ENCODE measurements around the gene WNT8A.

Gene WNT8A

GRCh38 chr5:138129347-138129746 lies 45.5 kb downstream of the WNT8A start:
- H3K9me3 ChIP-seq (replicated peaks in 1 of 11), result no peaks in the 10 kb centered on the region
- H4K20me1 ChIP-seq, result no peaks in the 10 kb centered on the region
- no peak overlapping the region for H3K4me3 ChIP-seq
- H3K36me3 ChIP-seq, result no peaks in the 10 kb centered on the region
- H3K27ac ChIP-seq, result no peak overlapping the region
- no peak overlapping the region for H3K4me2 ChIP-seq
- H3K27me3 ChIP-seq, result no peaks in the 10 kb centered on the region
- H3K4me1 ChIP-seq, result peaks cover 0 to 11% (median 4%) of the 10 kb centered on the region in 10 experiments; a peak in 5 of 20 replicates
- TF ChIP-seq Cebpa-rat (IDR thresholded peaks at IDR 0.05), result no peak
- H3K9ac ChIP-seq, result no peak overlapping the region

- no peak overlapping the region for H3K4me3 ChIP-seq
- no peaks in the 10 kb centered on the region for H3K9me3 ChIP-seq (replicated peaks in 1 of 11)
- TF ChIP-seq Cebpa-rat (IDR thresholded peaks at IDR 0.05), result no peak
- H3K4me1 ChIP-seq, result peaks cover 0 to 11% (median 4%) of the 10 kb centered on the region in 10 experiments; a peak in 5 of 20 replicates
- H3K27me3 ChIP-seq, result 0 out of 22 replicates have a peak, but pooled peaks cover 0 to under 1% (median 0%) of the 10 kb centered on the region in 11 experiments
- H3K9ac ChIP-seq, result no peak overlapping the region
- no peak overlapping the region for H3K4me2 ChIP-seq
- H3K36me3 ChIP-seq, result no peaks in the 10 kb centered on the region
- no peak overlapping the region for H3K27ac ChIP-seq
- H4K20me1 ChIP-seq, result no peaks in the 10 kb centered on the region
Observed at GRCh38 chr5:138132543-138132942, 48.7 kb downstream of the WNT8A start.

- no peak for TF ChIP-seq Cebpa-rat (IDR thresholded peaks at IDR 0.05)
- no peak within 1 kb of the TSS for H3K27ac ChIP-seq
- H4K20me1 ChIP-seq, result no peaks in the 10 kb centered on the region
- H3K4me2 ChIP-seq, result peak within 1 kb of the TSS; percentile 61 to 90 (median 84)
- H3K27me3 ChIP-seq, result peaks cover 0 to 43% (median 0%) of the 10 kb centered on the region in 11 experiments; a peak in 5 of 22 replicates
- H3K36me3 ChIP-seq, result peaks cover 0 to 7% (median 0%) of the 10 kb centered on the region in 11 experiments; a peak in 1 of 22 replicates
- peak within 1 kb of the TSS in 2 of 11 experiments; percentile 20 to 57; a peak in 2 of 22 replicates for H3K9ac ChIP-seq
- peaks cover 9 to 19% (median 12%) of the 10 kb centered on the region in 10 experiments; a peak in 19 of 20 replicates for H3K4me1 ChIP-seq
- peak within 1 kb of the TSS; percentile 28 to 61 (median 50); a peak in 19 of 20 replicates for H3K4me3 ChIP-seq
- H3K9me3 ChIP-seq (replicated peaks in 1 of 11), result peaks cover 0 to 12% (median 10%) of the 10 kb centered on the region in 11 experiments; a peak in 12 of 22 replicates
Observed at GRCh38 chr5:138138949-138139780, 55.3 kb downstream of the WNT8A start, which contains the start of gene NME5. TSS of gene NME5 (minus strand) at chr5:138139428. CDS start at chr5:138138780, 648 bp downstream.

- peak overlapping the region; percentile 61 to 90 (median 84) for H3K4me2 ChIP-seq
- H3K9ac ChIP-seq, result no peak overlapping the region
- H3K4me3 ChIP-seq, result peak overlapping the region in 2 of 10 experiments; percentile 50 to 61; a peak in 2 of 20 replicates
Observed at GRCh38 chr5:138139781-138140090, 55.9 kb downstream of the WNT8A start.

GRCh38 chr5:138140268-138140667 lies 56.4 kb downstream of the WNT8A start:
- no peak for TF ChIP-seq Cebpa-rat (IDR thresholded peaks at IDR 0.05)
- H3K27me3 ChIP-seq, result peaks cover 0 to 43% (median 0%) of the 10 kb centered on the region in 11 experiments; a peak in 5 of 22 replicates
- peaks cover 0 to 7% (median 0%) of the 10 kb centered on the region in 11 experiments; a peak in 1 of 22 replicates for H3K36me3 ChIP-seq
- H4K20me1 ChIP-seq, result no peaks in the 10 kb centered on the region
- H3K27ac ChIP-seq, result no peak overlapping the region
- peaks cover 9 to 19% (median 12%) of the 10 kb centered on the region in 10 experiments; a peak in 19 of 20 replicates for H3K4me1 ChIP-seq
- H3K9me3 ChIP-seq (replicated peaks in 1 of 11), result peaks cover 0 to 12% (median 10%) of the 10 kb centered on the region in 11 experiments; a peak in 12 of 22 replicates
- peak overlapping the region in 4 of 11 experiments; percentile 61 to 90 (median 79); a peak in 3 of 22 replicates for H3K4me2 ChIP-seq
- no peak overlapping the region for H3K4me3 ChIP-seq
- no peak overlapping the region for H3K9ac ChIP-seq

More at GRCh38 chr5:138139781-138140090, 55.9 kb downstream of the WNT8A start:
- peaks cover 0 to 43% (median 0%) of the 10 kb centered on the region in 11 experiments; a peak in 5 of 22 replicates for H3K27me3 ChIP-seq
- H4K20me1 ChIP-seq, result no peaks in the 10 kb centered on the region
- H3K36me3 ChIP-seq, result peaks cover 0 to 7% (median 0%) of the 10 kb centered on the region in 11 experiments; a peak in 1 of 22 replicates
- H3K4me1 ChIP-seq, result peaks cover 9 to 19% (median 12%) of the 10 kb centered on the region in 10 experiments; a peak in 19 of 20 replicates
- peaks cover 0 to 12% (median 10%) of the 10 kb centered on the region in 11 experiments; a peak in 12 of 22 replicates for H3K9me3 ChIP-seq (replicated peaks in 1 of 11)
- no peak for TF ChIP-seq Cebpa-rat (IDR thresholded peaks at IDR 0.05)
- no peak overlapping the region for H3K27ac ChIP-seq

Data from BLaER1 treated with 17β-estradiol and CSF1 and Interleukin-3, amounts not matched to agents 10 nM and 100 nM (cell line).